Subcutaneous preadipocyte (primary cell): Measurements from ENCODE around the gene TOR2A. TPM values are rescaled to one million over a fixed set of nuclear protein-coding genes. Genes with fewer than 3 reads are reported as not detected.

Experiments used
- total RNA-seq: library from RNA; depleted of rRNA; stranded (reverse); fragments of >200 nt; gene quantifications from 2 replicates; pipeline ENCODE4 v1.2.3, GENCODE V29; 2012

The TOR2A gene
- total RNA-seq: 5.1 and 6.2 TPM in 2 replicates

DNA sequence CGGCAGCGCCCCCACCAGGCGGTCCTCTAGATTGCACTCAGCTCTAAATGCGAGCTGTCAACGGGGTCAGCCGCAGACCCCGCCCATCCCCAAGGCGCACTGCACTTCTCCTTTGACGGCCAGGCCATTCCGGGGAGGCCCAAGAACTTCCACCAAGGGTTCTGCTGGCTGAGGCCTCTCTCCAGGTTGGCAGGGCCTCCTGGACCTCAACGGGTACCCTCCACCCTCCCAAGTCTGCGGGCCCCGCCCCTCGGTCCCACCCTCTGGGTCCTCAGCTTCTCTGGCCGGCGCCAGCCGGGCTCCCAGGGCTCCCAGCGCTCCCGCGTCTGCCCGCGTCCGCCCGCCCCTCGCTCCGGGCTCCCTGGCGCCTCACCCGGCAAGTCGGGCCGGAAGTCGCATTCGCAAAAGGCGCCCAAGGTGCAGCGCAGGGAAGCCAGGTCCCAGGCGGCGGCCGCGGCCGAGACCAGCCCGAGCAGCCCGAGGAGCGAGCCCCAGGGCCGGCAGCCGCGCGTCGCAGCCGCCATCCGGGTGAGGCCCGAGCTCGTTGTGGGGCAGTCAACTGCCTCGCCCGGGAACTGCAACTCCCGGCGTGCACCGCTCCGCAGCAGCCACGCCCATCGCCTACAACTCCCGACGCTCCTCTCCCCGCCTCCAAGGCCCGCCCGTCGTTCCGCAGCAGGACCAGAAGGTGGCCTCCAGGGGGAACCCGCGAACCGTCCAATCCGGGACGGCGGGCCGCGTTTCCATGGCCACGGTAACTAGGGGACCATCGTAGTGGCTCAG, at the start of gene TOR2A:
Gene TOR2A, minus strand, starts transcription at position 548 of the 783 bp plus-strand sequence. Its CDS starts 24 bp downstream, at position 524.

DNA sequence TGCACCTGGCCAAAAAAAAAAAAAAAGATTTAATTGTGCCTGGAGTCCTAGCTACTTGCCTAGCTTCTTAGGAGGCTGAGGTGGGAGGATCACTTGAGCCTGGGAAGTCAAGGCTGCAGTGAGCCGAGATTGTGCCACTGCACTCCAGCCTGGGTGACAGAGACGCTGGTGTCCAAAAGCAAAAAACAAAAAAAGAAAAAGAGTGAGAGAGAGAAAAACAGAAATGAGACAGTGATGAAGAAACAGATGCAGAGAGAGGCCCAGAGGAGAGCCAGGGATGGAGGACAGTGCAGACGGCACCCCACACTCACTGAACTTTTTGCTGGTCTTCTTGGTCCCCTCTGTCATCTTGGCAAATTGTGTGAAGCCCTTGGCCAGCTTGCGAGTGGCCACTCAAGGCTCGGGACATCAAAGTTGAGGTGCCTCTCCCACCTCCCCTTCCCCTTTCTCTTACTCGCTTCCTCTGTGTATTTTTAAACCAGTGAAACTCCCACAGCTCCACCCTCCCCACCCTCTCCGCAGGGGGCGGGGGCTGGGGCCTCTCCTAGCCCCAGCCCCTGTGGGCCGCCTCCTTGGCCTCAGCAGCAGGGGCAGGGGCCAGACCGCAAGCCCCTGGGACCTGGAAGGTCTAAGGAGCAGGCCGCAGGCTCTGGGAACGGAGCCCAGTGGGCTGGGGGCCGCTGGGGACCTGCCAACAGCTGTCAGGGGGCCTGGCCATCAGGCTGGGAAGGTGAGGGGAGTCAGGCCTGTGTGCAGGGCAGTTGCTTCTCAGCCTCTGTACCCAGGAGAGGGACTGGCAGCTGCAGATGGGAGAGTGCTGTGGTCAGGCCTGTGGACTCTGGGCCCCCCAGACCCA, 43.4 kb upstream of the TOR2A start, which contains the start of gene SH2D3C:
Gene SH2D3C, minus strand, starts transcription at position 387 of the 856 bp plus-strand sequence. Its CDS starts 39 bp downstream, at position 348.

GRCh38 chr9:127715470-127716337, 19.4 kb downstream of the TOR2A start, which contains the start of the genes PTRH1 and TTC16:
PTRH1 (minus strand) TSS chr9:127715663; CDS start chr9:127715639, 24 bp downstream.
TTC16 (plus strand) TSS chr9:127716079; CDS start chr9:127716146, 67 bp downstream.

GRCh38 chr9:127706836-127707241, 28.3 kb downstream of the TOR2A start, which contains the start of gene CFAP157:
CFAP157 (plus strand) TSS chr9:127706988; CDS start chr9:127707032, 44 bp downstream.

Other genes starting within 250 kb of the TOR2A start
- 14.3 and 19.7 TPM in 2 replicates for gene STXBP1, start 123.0 kb downstream of the TOR2A start, total RNA-seq
- gene CFAP157, start 28.3 kb downstream of the TOR2A start, total RNA-seq: not detected in 2 replicates
- gene PTRH1, start 19.6 kb downstream of the TOR2A start, total RNA-seq: 22.7 and 25.0 TPM in 2 replicates
- under 0.01 and 0.20 TPM in 2 replicates for gene TTC16, start 19.2 kb downstream of the TOR2A start, total RNA-seq
- gene SH2D3C, start 43.4 kb upstream of the TOR2A start, total RNA-seq: 0.37 TPM in 1 of 2 replicates, not detected in the other
- gene CDK9, start 50.7 kb upstream of the TOR2A start, total RNA-seq: 42.8 and 43.0 TPM in 2 replicates
- 96.0 and 102 TPM in 2 replicates for gene FPGS, start 67.6 kb upstream of the TOR2A start, total RNA-seq
- 31.6 and 40.7 TPM in 2 replicates for gene ENG, start 119.4 kb upstream of the TOR2A start, total RNA-seq
- gene AK1, start 142.4 kb upstream of the TOR2A start, total RNA-seq: 35.4 and 38.9 TPM in 2 replicates
- gene ST6GALNAC6, start 164.3 kb upstream of the TOR2A start, total RNA-seq: 41.8 and 44.1 TPM in 2 replicates
- 69.1 and 74.1 TPM in 2 replicates for gene ST6GALNAC4, start 181.7 kb upstream of the TOR2A start, total RNA-seq
- gene PIP5KL1, start 195.5 kb upstream of the TOR2A start, total RNA-seq: 2.5 and 5.5 TPM in 2 replicates
- 18.7 and 18.8 TPM in 2 replicates for gene DPM2, start 202.6 kb upstream of the TOR2A start, total RNA-seq
- 10.8 and 13.6 TPM in 2 replicates for gene EEIG1, start 245.7 kb upstream of the TOR2A start, total RNA-seq